ENCODE data around the gene ITPRID1. TPM values are rescaled to one million over a fixed set of nuclear protein-coding genes. Genes with fewer than 3 reads are reported as not detected.

Gene ITPRID1
- polyA plus RNA-seq, 3 donors: not detected

DNA sequence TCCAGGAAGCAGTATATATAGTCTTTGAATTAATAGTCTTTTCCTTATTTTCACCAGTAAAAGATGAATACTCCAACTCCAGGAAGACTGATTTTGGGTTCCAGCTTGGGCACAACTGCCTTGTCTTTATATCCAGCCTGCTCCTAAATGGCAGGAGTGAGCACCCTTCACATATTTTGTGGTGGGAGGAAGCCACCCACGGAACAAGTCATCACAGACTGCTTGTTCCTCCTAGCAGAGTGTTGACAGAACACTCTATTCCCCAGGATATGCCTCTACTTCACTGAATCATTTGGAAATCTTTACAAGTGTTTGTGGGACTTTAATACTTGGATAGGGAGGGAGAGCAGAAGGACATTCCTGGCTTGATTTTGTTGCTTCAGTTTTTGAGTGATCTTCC lies 31.7 kb downstream of the ITPRID1 start:
- Histone ChIP-seq H3K79me2 (ENCODE audit: insufficient read depth, low read length) (no peaks in the 10 kb centered on the region), H3K36me3 (replicated peaks in 1 of 2; ENCODE audit: control insufficient read depth in 1 of 2, insufficient read depth in 2 of 2, low read length in 2 of 2) (no peaks in the 10 kb centered on the region), H3K4me3 (replicated peaks in 1 of 3; ENCODE audit: low read depth in 2 of 3, low read length in 3 of 3) (no peak overlapping the region), H3K9ac (ENCODE audit: insufficient read depth, low read length, poor library complexity, severe bottlenecking) (no peak overlapping the region), H3K4me1 (ENCODE audit: control insufficient read depth in 1 of 2, insufficient read depth in 2 of 2, low read length in 2 of 2) (no peaks in the 10 kb centered on the region), H3K27ac (ENCODE audit: low read depth in 1 of 2, low read length in 2 of 2) (no peak overlapping the region), H3K27me3 (ENCODE audit: control insufficient read depth in 2 of 2, insufficient read depth in 2 of 2, low read length in 2 of 2) (no peaks in the 10 kb centered on the region), H4K20me1 (ENCODE audit: insufficient read depth, low read length) (no peaks in the 10 kb centered on the region), H3K4me2 (replicated peaks; ENCODE audit: extremely low read depth, low read length, poor library complexity, severe bottlenecking) (no peak overlapping the region), H3K9me3 (replicated peaks in 1 of 2; ENCODE audit: control insufficient read depth in 1 of 2, insufficient read depth in 1 of 2, low read length in 2 of 2) (no peaks in the 10 kb centered on the region), H2AFZ (ENCODE audit: insufficient read depth, low read depth, low read length, poor library complexity, severe bottlenecking) (no peak overlapping the region)
- no peaks in the 10 kb centered on the region for H3K27me3 Mint-ChIP-seq (ENCODE audit: low read depth in 3 of 3)
- no peak for DNase-seq
- H3K4me3 Mint-ChIP-seq: no peak overlapping the region
- no peaks in the 10 kb centered on the region for H3K36me3 Mint-ChIP-seq
- no peaks in the 10 kb centered on the region for H3K9me3 Mint-ChIP-seq
- no peak for TF ChIP-seq CTCF (IDR thresholded peaks at IDR 0.05)
- H3K27ac Mint-ChIP-seq: no peak overlapping the region
- H3K4me1 Mint-ChIP-seq: no peaks in the 10 kb centered on the region
- intact Hi-C loops (cut with micrococcal nuclease): no loop called here
- no CpG with 5 or more reads among the region's 1 CpG for WGBS (ENCODE audit: insufficient coverage)

DNA sequence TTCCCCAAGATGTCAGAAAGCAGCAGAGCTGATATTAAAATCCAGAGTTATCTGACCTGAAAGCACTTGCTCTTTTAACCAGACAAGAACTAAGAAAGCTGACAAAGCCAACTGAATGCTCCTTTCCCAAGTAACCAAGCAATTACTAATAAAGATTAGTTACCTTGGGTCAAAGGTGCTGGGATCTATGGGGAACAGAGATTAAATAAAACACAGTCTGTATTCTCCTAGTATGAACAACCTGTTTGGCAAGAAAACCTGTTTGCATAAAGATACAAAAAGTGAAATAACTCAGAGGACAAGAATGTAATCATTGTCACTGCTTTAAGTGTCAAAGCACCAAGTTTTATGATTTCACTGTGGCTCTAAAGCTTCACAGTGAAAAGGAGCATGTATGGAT lies 35.7 kb downstream of the ITPRID1 start:
- H3K27ac Mint-ChIP-seq: no peak overlapping the region
- no peak overlapping the region for H3K4me2 ChIP-seq (replicated peaks; ENCODE audit: extremely low read depth, low read length, poor library complexity, severe bottlenecking)
- no peaks in the 10 kb centered on the region for H3K4me1 Mint-ChIP-seq
- no peaks in the 10 kb centered on the region for H3K36me3 ChIP-seq (replicated peaks in 1 of 2; ENCODE audit: control insufficient read depth in 1 of 2, insufficient read depth in 2 of 2, low read length in 2 of 2)
- H2AFZ ChIP-seq (ENCODE audit: insufficient read depth, low read depth, low read length, poor library complexity, severe bottlenecking): no peak overlapping the region
- DNase-seq: no peak
- no peaks in the 10 kb centered on the region for H3K36me3 Mint-ChIP-seq
- H3K9ac ChIP-seq (ENCODE audit: insufficient read depth, low read length, poor library complexity, severe bottlenecking): no peak overlapping the region
- no peaks in the 10 kb centered on the region for H3K9me3 ChIP-seq (replicated peaks in 1 of 2; ENCODE audit: control insufficient read depth in 1 of 2, insufficient read depth in 1 of 2, low read length in 2 of 2)
- no peaks in the 10 kb centered on the region for H4K20me1 ChIP-seq (ENCODE audit: insufficient read depth, low read length)
- no peak overlapping the region for H3K4me3 Mint-ChIP-seq
- no peaks in the 10 kb centered on the region for H3K27me3 ChIP-seq (ENCODE audit: control insufficient read depth in 2 of 2, insufficient read depth in 2 of 2, low read length in 2 of 2)
- H3K27ac ChIP-seq (ENCODE audit: low read depth in 1 of 2, low read length in 2 of 2): no peak overlapping the region
- no peaks in the 10 kb centered on the region for H3K4me1 ChIP-seq (ENCODE audit: control insufficient read depth in 1 of 2, insufficient read depth in 2 of 2, low read length in 2 of 2)
- H3K9me3 Mint-ChIP-seq: peaks cover 0 to 2% (median 0%) of the 10 kb centered on the region in 7 donors
- intact Hi-C loops (cut with micrococcal nuclease): no loop called here
- no peaks in the 10 kb centered on the region for H3K79me2 ChIP-seq (ENCODE audit: insufficient read depth, low read length)
- no peak overlapping the region for H3K4me3 ChIP-seq (replicated peaks in 1 of 3; ENCODE audit: low read depth in 2 of 3, low read length in 3 of 3)
- H3K27me3 Mint-ChIP-seq (ENCODE audit: low read depth in 3 of 3): no peaks in the 10 kb centered on the region
- no peak for TF ChIP-seq CTCF (IDR thresholded peaks at IDR 0.05)
